GM12878 (cell line): ENCODE results near the gene COL23A1. TPM values are rescaled to one million over a fixed set of nuclear protein-coding genes. Genes with fewer than 3 reads are reported as not detected.
A peak's percentile ranks its signal among the peaks of the same experiment; 100 is the strongest.

ENCODE experiments used
- CHD4 ChIP-seq: fragments of 200-600 bp; sonication (generic); IDR thresholded peaks from 2 replicates; pipeline ENCODE4 v1.6.1; 2016; ENCODE audit warnings: mild to moderate bottlenecking
- EGR1 ChIP-seq, 2 experiments: IDR thresholded peaks; 1 replicate in 1 of 2; 2 replicates in 1 of 2; pipeline ENCODE4 v1.6.1; 2011 to 2012; ENCODE audit warnings: low read depth in 2 of 2, low read length in 2 of 2, borderline replicate concordance in 1 of 2, mild to moderate bottlenecking in 1 of 2, moderate library complexity in 1 of 2
- ESRRA ChIP-seq: IDR thresholded peaks from 2 replicates; pipeline ENCODE4 v1.6.1; 2012; ENCODE audit warnings: mild to moderate bottlenecking, low read length, improper control_type of control experiment
- FOXK2 ChIP-seq: fragments of 450-650 bp; IDR thresholded peaks from 2 replicates; pipeline ENCODE4 v1.6.1; 2017; ENCODE audit warnings: mild to moderate bottlenecking, moderate library complexity
- GABPA ChIP-seq: IDR thresholded peaks from 2 replicates; pipeline ENCODE4 v1.6.1; 2014; ENCODE audit warnings: antibody characterized with exemption, low read depth, mild to moderate bottlenecking, inconsistent platforms
- GATAD2B ChIP-seq: fragments of 450-650 bp; conservative IDR thresholded peaks from 2 replicates; pipeline ENCODE4 v1.6.1; 2017; ENCODE audit warnings: low read depth, mild to moderate bottlenecking, moderate library complexity
- IKZF1 ChIP-seq: fragments of 450-650 bp; conservative IDR thresholded peaks from 2 replicates; pipeline ENCODE4 v1.6.1; 2017; ENCODE audit warnings: antibody characterized with exemption, mild to moderate bottlenecking
- IRF4 ChIP-seq: IDR thresholded peaks from 2 replicates; pipeline ENCODE4 v1.6.1; 2011; ENCODE audit warnings: low read depth, low read length
- MEF2B ChIP-seq: fragments of 450-650 bp; IDR thresholded peaks from 2 replicates; pipeline ENCODE4 v1.6.1; 2018; ENCODE audit warnings: mild to moderate bottlenecking, moderate library complexity; ENCODE audit not compliant: partially characterized antibody, poor library complexity, severe bottlenecking
- NFXL1 ChIP-seq: fragments of 450-650 bp; IDR thresholded peaks from 2 replicates; pipeline ENCODE4 v1.6.1; 2017; ENCODE audit warnings: antibody characterized with exemption, mild to moderate bottlenecking, borderline replicate concordance
- POLR2AphosphoS5 ChIP-seq: IDR thresholded peaks from 2 replicates; pipeline ENCODE4 v1.6.1; 2011; ENCODE audit warnings: mild to moderate bottlenecking, low read length, inconsistent platforms
- RAD21 ChIP-seq: IDR thresholded peaks from 2 replicates; pipeline ENCODE4 v1.6.1; 2011; ENCODE audit warnings: mild to moderate bottlenecking, low read depth, low read length, moderate library complexity; ENCODE audit not compliant: insufficient read depth
- RUNX3 ChIP-seq: IDR thresholded peaks from 2 replicates; pipeline ENCODE4 v1.6.1; 2012; ENCODE audit warnings: low read length, inconsistent platforms
- SMAD5 ChIP-seq: IDR thresholded peaks from 2 replicates; pipeline ENCODE4 v1.6.1; 2016; ENCODE audit warnings: antibody characterized with exemption, low read depth
- ZBED1 ChIP-seq: IDR thresholded peaks from 2 replicates; pipeline ENCODE4 v1.6.1; 2016; ENCODE audit warnings: borderline replicate concordance
- ZNF622 ChIP-seq: fragments of 450-650 bp; IDR thresholded peaks from 2 replicates; pipeline ENCODE4 v1.6.1; 2017; ENCODE audit warnings: mild to moderate bottlenecking, inconsistent platforms
- polyA plus RNA-seq, 11 experiments: library from polyadenylated mRNA; depleted of rRNA in 4 of 11; unstranded in 6 of 11; stranded (reverse) in 5 of 11; fragments of >200 nt; fragmentation: Nextera tagmentation in 4 of 11; fragmentation: Illumina TruSeq in 1 of 11; extraction: Ambion mirVana in 4 of 11; extraction: Trizol in 1 of 11; gene quantifications; 1 replicate in 1 of 11; 2 replicates in 10 of 11; pipeline versions ENCODE4 v1.2.1 to v1.2.3, GENCODE V29; 2011 to 2016; ENCODE audit warnings: inconsistent platforms in 2 of 11, missing spikeins in 2 of 11, low read depth in 1 of 11
- total RNA-seq, 4 experiments: library from RNA; depleted of rRNA in 3 of 4; stranded (reverse); fragments of >200 nt in 3 of 4; fragmentation: Illumina TruSeq in 1 of 4; extraction: Trizol in 1 of 4; gene quantifications; 2 replicates each; pipeline versions ENCODE4 v1.2.1 to v1.2.3, GENCODE V29; 2013 to 2021
- TF ChIP-seq, protein P1 (sequence below): IDR thresholded peaks from 2 replicates; pipeline ENCODE4 v1.6.1; 2011; ENCODE audit warnings: borderline replicate concordance, low read depth, mild to moderate bottlenecking, moderate library complexity, low read length; ENCODE audit not compliant: insufficient read depth, poor library complexity, severe bottlenecking
- TF ChIP-seq, protein P2 (sequence below): fragments of 450-650 bp; IDR thresholded peaks from 2 replicates; pipeline ENCODE4 v1.6.1; 2016; ENCODE audit warnings: mild to moderate bottlenecking, moderate library complexity, borderline replicate concordance
- TF ChIP-seq, protein P3 (sequence below), 3 experiments: IDR thresholded peaks in 2 of 3; conservative IDR thresholded peaks in 1 of 3; 2 replicates each; pipeline ENCODE4 v1.5.1; 2011; ENCODE audit warnings: low read depth in 3 of 3, low read length in 3 of 3, mild to moderate bottlenecking in 3 of 3, control low read depth in 2 of 3, moderate library complexity in 2 of 3, inconsistent platforms in 1 of 3, mixed read lengths in 1 of 3; ENCODE audit not compliant: control insufficient read depth in 2 of 3, insufficient read depth in 1 of 3; ENCODE audit errors: extremely low read depth in 1 of 3
- TF ChIP-seq, protein P4 (sequence below): fragments of 150-350 bp; IDR thresholded peaks from 2 replicates; pipeline ENCODE4 v1.6.1; 2014; ENCODE audit warnings: mild to moderate bottlenecking, low read depth, low read length

The COL23A1 gene
- total and polyA plus RNA-seq, 10 of the 15 experiments (the other 5 are each of a cell fraction or from before 2014, with no cell fraction given) = 0.03 to 0.83 (median 0.09) TPM; not detected in 5

DNA sequence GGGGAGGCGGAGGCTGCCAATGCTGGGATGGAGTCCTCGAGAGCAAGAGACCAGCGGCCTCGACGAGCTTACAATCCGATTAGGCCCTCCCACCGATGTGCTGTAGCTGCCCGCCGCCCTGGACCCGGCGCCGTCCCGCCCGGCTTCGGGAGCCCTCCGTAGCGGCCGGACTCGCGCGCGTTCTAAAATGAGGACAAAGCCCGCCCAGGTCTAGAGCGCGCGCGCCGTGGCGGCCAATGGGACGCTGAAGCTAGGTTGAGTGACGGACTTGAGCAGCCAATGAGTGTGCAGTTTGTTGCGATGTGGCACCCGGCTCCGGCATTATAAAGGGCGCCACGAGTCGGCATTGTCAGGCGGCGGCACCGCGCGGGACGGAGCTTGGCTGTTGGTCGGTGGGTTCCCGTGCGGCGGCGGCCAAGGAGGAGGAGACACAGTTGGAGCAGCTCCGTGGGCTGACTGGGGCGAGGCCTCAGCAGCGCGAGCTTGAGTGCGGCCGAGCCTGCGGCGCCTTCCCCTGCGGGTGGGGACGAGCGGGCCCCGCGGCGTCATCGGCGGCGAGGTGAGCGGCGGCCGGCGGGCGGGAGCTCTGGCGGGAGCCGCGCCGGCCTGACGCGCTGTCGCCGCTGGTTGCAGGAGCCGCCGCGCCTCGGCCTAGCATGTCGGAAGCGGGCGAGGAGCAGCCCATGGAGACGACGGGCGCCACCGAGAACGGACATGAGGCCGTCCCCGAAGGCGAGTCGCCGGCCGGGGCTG, 385.8 kb downstream of the COL23A1 start, which contains the start of gene HNRNPAB (continued):
- TF ChIP-seq, protein P1, sequence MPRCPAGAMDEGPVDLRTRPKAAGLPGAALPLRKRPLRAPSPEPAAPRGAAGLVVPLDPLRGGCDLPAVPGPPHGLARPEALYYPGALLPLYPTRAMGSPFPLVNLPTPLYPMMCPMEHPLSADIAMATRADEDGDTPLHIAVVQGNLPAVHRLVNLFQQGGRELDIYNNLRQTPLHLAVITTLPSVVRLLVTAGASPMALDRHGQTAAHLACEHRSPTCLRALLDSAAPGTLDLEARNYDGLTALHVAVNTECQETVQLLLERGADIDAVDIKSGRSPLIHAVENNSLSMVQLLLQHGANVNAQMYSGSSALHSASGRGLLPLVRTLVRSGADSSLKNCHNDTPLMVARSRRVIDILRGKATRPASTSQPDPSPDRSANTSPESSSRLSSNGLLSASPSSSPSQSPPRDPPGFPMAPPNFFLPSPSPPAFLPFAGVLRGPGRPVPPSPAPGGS = no peak
- peak; percentile 17; the same call in 1 of the 2 replicates for TF ChIP-seq IKZF1
- TF ChIP-seq GATAD2B = peak; percentile 40
- no peak for TF ChIP-seq ESRRA
- TF ChIP-seq, protein P2, sequence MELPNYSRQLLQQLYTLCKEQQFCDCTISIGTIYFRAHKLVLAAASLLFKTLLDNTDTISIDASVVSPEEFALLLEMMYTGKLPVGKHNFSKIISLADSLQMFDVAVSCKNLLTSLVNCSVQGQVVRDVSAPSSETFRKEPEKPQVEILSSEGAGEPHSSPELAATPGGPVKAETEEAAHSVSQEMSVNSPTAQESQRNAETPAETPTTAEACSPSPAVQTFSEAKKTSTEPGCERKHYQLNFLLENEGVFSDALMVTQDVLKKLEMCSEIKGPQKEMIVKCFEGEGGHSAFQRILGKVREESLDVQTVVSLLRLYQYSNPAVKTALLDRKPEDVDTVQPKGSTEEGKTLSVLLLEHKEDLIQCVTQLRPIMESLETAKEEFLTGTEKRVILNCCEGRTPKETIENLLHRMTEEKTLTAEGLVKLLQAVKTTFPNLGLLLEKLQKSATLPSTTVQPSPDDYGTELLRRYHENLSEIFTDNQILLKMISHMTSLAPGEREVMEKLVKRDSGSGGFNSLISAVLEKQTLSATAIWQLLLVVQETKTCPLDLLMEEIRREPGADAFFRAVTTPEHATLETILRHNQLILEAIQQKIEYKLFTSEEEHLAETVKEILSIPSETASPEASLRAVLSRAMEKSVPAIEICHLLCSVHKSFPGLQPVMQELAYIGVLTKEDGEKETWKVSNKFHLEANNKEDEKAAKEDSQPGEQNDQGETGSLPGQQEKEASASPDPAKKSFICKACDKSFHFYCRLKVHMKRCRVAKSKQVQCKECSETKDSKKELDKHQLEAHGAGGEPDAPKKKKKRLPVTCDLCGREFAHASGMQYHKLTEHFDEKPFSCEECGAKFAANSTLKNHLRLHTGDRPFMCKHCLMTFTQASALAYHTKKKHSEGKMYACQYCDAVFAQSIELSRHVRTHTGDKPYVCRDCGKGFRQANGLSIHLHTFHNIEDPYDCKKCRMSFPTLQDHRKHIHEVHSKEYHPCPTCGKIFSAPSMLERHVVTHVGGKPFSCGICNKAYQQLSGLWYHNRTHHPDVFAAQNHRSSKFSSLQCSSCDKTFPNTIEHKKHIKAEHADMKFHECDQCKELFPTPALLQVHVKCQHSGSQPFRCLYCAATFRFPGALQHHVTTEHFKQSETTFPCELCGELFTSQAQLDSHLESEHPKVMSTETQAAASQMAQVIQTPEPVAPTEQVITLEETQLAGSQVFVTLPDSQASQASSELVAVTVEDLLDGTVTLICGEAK = no peak
- no peak for TF ChIP-seq IRF4
- TF ChIP-seq MEF2B = no peak
- no peak for TF ChIP-seq FOXK2
- TF ChIP-seq, protein P3, sequence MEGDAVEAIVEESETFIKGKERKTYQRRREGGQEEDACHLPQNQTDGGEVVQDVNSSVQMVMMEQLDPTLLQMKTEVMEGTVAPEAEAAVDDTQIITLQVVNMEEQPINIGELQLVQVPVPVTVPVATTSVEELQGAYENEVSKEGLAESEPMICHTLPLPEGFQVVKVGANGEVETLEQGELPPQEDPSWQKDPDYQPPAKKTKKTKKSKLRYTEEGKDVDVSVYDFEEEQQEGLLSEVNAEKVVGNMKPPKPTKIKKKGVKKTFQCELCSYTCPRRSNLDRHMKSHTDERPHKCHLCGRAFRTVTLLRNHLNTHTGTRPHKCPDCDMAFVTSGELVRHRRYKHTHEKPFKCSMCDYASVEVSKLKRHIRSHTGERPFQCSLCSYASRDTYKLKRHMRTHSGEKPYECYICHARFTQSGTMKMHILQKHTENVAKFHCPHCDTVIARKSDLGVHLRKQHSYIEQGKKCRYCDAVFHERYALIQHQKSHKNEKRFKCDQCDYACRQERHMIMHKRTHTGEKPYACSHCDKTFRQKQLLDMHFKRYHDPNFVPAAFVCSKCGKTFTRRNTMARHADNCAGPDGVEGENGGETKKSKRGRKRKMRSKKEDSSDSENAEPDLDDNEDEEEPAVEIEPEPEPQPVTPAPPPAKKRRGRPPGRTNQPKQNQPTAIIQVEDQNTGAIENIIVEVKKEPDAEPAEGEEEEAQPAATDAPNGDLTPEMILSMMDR (IDR thresholded peaks at IDR 0.05 in 2 of 3, conservative IDR thresholded peaks at IDR 0.05 in 1 of 3; ENCODE audit: control insufficient read depth in 2 of 3, extremely low read depth in 1 of 3, insufficient read depth in 1 of 3, low read depth in 3 of 3, low read length in 3 of 3) = no peak
- TF ChIP-seq, protein P4, sequence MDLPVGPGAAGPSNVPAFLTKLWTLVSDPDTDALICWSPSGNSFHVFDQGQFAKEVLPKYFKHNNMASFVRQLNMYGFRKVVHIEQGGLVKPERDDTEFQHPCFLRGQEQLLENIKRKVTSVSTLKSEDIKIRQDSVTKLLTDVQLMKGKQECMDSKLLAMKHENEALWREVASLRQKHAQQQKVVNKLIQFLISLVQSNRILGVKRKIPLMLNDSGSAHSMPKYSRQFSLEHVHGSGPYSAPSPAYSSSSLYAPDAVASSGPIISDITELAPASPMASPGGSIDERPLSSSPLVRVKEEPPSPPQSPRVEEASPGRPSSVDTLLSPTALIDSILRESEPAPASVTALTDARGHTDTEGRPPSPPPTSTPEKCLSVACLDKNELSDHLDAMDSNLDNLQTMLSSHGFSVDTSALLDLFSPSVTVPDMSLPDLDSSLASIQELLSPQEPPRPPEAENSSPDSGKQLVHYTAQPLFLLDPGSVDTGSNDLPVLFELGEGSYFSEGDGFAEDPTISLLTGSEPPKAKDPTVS = no peak
- no peak for TF ChIP-seq CHD4
- TF ChIP-seq POLR2AphosphoS5 = peak; percentile 100
- peak; percentile 42; the same call in 1 of the 2 replicates for TF ChIP-seq RUNX3
- TF ChIP-seq NFXL1 = no peak; the same call in 1 of the 2 replicates
- TF ChIP-seq EGR1 (IDR thresholded peaks at IDR 0.05; ENCODE audit: borderline replicate concordance in 1 of 2, low read depth in 2 of 2, low read length in 2 of 2) = no peak
- TF ChIP-seq GABPA = no peak
- TF ChIP-seq ZNF622 = no peak
- peak; percentile 98 for TF ChIP-seq SMAD5
- no peak for TF ChIP-seq ZBED1
- no peak for TF ChIP-seq RAD21
